HS-5 (cell line): ENCODE data around the gene UBE2J1.
"Not testable (repeated sequence)": the region's sequence is repeated elsewhere in the genome, so short reads cannot be mapped to it uniquely, and the experiment has no call there.

Experiments used
- DNase-seq: peaks from one replicate; pipeline ENCODE4 v3.0.0-alpha.2; 2012; ENCODE audit warnings: low read depth

The UBE2J1 gene

DNA sequence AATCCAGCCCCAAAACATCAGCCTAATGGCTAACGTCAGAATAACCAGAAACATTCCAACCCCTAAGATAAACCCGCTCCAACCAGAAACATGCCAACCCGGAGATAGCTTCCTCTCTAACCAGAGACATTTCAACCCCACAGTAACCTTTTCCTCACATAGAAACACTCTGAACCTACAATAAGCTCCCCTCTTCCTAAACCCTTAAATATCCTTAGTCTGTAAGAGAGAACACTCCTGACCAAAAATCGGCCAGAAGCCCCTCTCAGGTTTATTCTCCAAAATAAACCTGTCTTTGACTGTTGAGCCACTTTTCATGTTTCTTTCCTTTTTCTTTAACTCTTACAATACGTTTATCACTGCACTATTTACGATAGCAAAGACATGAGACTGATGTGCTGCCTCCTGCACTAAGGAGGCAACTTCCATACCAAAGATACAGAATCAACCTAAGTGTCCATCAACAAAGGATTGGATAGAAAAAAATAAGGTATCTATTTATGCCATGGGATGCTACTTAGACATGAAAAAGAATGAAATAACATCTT is 32.4 kb downstream of the UBE2J1 start:
- no peak for DNase-seq

DNA sequence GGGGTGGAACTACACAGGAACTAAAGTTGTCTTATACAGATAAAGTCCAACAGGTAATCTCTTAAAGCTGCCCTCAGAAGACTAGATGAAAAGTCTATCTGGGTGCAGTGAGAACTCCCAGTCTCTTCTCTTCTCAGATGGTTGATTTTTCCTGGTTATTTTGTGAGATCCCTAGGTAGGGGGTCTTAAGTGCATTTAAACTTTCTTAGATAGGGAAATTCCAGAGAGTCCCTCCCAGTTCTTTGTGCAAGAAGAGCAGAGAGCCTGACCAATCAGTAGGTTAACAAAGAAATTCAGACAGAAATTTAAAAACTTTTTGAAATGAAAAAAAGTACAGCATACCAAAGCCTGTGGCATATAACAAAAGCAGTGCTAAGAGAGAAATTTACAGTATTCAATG is 35.5 kb downstream of the UBE2J1 start:
- no peak for DNase-seq

DNA sequence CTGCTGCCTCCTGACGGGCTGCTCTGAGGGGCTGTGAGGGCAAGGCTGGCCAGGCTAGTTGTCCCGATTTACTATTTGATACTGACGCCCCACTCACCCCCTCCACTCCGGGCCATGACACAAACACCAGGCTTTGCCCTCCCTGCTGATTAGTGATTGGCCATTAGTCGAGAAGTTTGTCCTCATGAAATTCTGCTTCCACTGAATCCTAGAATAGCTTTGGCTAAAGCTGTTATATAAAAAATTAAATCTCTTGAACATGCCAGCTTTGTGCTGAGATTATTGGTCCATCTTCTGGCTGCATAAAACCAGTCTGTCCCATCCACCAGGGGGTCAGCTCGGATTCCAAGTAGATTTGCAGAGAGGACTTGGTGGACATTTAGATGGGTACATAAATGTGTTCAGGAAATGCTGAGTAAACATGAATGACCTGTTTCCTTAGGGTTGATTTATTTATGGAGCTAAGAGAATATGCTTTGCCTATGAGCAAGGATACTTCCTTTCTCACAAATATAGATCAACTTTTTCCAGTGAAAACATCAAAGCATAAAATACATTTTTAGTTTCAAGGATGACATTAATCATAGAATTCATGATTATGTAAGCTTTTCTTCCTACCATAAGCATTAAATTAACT is 37.2 kb downstream of the UBE2J1 start, which contains the start of gene GABRR2:
Gene GABRR2, minus strand, starts transcription at position 51 of the 637 bp plus-strand sequence. CDS start 134 bp downstream, outside the sequence.
- no peak for DNase-seq

DNA sequence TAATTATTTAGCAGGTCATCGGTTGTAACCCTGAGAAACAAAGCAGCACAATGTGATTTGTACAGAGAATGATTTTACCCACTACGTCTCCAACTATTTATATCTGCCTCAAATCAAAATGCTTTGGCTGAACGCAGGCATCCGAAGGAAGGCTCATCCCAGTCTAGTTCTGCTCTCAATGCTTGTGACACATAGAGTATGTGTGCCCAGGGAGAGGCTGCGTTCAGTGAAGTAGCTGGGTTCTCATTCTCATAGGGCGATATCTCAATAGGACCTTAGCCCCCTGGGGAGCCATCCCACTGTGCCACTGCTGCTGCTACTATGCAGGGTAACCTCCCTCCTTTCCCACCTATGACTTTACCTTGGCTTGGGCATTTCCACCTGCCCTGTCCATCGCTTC is 37.8 kb downstream of the UBE2J1 start:
- no peak for DNase-seq

DNA sequence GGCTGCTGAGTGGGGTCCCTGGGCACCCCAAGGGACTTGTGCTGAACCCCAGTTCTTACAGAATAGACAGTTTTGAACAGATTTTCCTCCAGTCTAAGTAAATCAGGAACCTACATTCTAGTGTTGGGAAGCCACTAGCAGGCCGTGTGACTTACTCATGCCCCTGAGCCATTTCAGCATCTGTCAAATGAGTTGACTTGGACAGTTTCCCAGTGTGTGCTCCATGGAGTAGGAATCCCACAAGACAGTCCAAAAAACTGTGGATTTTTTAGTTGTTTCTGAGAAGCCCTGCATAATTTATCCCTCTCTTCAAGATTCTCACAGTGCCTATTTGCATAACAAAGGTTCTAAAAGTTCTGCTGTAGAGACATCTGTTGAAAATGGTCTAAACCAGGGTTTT is 39.5 kb downstream of the UBE2J1 start:
- DNase-seq, result peak; percentile 69

DNA sequence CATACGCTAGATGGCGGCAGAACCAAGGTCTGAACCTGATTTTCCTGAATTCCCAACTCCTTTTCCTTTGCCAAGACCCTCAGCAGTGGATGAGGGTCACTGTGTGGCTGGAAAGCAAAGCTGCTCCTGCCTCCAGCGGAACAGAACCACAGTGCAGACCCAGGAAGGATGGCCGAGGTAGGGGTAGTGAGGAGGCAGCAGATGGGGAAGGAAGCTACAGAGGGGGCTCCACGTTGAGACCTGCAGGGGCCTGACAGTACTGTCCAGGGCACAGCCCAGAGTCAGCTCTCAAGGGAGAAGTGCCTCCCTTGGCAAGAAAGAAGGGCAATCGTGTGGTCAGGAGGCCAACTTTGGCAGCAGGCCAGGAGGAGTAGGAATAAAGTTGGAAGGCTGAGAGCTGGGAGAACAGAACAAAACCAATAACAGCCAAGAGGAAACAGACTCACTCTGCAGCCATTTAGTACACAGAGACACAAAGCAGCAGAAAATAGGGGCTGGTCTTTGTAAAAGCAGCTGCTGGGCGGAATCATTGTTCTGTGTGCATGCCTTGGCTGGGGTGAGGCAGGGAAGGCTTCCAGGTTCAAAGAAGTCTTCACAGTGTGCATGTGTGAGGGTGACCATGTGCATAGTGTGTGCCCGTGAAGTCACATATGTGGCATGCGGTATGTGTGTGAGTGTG is 40.5 kb downstream of the UBE2J1 start:
- no peak for DNase-seq

DNA sequence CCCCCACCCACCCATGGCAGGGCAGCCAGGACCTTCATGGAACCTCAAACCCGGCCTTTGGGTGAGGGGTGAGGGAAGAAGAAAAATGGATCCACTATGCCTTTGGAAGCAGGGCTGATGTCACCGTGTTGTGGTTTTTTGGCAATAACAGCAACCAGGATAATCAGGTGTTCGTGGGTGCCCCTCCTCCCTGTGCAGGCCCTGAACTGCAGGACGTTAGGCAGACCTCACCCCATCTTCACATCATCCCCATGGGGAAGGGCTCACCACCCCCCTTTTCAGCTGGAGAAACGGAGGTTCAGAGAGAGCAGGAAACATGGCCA is 41.0 kb downstream of the UBE2J1 start:
- no peak for DNase-seq

DNA sequence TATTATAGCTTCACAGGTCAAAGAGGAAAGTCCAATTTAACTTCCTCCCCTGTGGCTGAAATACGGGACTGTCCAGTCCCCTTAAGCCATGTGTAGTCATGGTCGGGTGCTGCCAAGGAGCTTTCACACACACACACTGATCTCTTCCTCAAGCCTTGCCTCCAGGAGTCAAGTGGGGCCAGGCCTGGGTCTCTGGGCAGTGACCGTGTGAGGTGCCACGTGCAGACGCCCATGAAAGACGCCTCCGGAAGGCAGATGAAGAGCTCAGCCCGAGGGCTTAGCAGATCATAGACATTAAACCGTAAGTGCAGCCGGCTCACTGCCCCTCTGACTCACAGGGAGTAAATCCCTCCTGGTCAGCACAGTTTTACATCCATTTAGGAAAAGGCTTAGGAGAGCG is 41.6 kb downstream of the UBE2J1 start:
- no peak for DNase-seq

DNA sequence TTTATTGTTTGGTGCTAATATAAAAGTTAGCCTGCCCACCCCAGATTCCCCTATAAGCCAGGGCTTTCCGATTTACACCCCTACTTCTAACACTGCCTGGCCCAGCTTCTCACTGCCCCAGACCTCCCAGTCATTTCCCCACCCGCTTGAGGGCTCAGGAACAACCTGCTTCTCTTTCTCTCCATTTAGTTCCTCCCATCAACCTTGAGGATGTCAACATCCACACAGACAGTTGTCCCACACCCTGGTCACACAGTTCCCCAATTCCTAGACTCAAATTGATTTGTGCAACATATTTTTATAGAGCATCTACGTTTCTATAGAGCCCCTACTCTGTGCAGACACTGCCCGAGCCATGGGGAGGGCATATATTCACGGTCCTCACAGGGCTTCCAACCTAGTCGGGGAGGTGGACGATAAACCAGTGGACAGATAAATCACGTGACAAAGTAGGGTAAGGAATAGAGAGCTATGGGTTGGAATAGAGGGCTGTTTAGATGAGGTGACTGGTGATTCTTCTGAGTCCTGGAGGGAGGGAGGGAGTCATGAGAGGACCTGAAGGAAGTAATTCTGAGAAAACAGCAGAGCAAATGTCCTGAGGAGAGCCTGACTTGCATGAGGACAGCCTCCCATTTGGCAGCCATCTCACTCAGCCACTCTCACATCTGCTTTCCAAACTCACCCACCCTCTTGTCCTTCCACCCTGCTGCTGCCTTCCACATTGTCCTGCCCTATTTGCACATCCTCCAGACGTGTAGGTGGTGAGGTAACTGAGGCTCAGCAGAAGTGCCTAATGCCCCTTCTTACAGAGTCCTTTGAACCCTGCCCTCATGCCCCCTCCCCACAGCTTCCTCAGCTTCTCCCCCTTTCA is 43.8 kb downstream of the UBE2J1 start:
- DNase-seq, result no peak

DNA sequence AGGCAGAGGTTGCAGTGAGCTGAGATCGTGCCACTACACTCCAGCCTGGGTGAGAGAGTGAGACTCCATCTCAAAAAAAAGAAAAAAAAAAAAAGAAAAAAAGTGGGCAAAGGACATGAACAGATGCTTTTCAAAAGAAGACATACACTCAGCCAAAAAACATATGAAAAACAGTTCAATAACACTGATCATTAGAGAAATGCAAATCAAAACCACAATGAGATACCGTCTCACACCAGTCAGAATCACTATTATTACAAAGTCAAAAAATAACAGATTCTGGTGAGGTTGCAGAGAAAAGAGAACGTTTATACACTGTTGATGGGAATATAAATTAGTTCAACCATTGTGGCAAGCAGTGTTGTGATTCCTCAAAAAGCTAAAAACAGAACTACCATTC is 48.0 kb downstream of the UBE2J1 start:
- not testable (repeated sequence) for DNase-seq

DNA sequence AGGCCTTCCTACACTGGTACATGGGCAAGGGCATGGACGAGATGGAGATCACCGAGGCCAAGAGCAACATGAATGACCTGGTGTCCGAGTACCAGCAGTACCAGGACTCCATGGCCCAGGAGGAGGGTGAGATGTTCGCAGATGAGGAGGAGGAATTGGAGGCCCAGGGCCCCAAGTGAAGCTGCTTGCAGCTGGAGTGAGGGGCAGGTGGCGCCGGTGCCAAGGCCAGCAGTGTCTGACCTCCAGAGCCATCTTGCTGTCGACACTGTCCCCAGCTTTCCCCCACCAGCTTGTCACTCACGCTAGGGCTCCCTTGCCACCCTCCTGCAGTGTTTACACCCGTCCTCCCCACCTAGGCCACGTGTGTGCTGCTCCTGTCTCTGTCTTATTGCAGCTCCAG is 49.6 kb downstream of the UBE2J1 start:
- DNase-seq, result no peak

DNA sequence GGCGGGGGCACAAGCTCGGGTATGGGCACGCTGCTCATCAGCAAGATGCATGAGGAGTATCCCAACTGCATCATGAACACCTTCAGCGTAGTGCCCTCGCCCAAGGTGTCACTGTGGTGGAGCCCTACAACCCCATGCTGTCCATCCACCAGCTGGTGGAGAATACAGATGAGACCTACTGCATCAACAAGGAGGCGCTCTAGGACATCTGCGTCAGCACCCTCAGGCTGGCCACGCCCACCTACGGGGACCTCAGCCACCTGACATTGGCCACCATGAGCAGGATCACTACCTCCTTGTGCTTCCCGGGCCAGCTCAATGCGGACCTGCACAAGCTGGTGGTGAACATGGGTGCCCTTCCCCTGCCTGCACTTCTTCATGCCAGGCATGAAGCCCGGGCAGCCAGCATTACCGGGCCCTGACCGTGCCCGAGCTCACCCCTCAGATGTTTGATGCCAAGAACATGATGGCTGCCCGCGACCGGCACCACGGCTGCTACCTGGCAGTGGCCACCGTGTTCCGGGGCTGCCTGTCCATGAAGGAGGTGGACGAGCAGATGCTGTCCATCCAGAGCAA is 50.2 kb downstream of the UBE2J1 start:
- no peak for DNase-seq

DNA sequence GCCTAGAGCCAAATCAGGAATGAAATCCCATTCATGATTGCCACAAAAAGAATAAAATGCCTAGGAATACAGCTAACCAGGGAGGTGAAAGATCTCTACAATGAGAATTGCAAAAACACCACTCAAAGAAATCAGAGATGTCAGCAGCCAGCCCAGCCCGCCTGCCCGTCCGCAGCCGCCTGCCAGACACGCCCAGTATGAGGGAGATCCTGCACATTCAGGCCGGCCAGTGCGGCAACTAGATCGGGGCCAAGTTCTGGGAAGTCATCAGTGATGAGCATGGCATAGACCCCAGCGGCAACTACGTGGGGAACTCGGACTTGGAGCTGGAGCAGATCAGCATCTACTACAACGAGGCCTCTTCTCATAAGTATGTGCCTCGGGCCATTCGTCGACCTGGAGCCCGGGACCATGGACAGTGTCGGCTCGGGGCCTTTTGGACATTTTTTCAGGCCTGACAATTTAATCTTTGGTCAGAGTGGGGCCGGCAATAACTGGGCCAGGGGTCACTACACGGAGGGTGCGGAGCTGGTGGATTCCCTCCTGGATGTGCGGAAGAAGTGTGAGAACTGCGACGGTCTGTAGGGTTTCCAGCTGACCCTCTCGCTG is 50.8 kb downstream of the UBE2J1 start:
- no peak for DNase-seq

DNA sequence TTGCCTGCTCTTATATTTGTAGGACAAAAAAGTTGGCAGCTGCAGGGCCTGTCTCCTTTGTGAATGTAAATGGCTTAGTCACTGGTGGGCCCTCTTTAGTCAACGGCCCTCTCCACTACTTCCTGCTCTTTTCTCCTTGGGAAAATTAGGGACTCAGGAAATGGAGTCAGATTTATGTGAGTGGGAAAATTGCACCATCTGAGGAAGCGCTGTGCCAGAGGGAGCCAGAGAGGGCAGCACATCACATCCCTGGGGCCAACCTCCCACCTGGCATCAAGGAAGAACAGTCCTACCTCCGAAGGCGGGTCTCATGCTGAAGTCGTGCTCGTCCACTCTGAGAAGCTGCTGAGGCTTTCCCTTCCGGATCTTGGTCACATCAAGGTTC is 53.1 kb downstream of the UBE2J1 start:
- DNase-seq, result no peak

DNA sequence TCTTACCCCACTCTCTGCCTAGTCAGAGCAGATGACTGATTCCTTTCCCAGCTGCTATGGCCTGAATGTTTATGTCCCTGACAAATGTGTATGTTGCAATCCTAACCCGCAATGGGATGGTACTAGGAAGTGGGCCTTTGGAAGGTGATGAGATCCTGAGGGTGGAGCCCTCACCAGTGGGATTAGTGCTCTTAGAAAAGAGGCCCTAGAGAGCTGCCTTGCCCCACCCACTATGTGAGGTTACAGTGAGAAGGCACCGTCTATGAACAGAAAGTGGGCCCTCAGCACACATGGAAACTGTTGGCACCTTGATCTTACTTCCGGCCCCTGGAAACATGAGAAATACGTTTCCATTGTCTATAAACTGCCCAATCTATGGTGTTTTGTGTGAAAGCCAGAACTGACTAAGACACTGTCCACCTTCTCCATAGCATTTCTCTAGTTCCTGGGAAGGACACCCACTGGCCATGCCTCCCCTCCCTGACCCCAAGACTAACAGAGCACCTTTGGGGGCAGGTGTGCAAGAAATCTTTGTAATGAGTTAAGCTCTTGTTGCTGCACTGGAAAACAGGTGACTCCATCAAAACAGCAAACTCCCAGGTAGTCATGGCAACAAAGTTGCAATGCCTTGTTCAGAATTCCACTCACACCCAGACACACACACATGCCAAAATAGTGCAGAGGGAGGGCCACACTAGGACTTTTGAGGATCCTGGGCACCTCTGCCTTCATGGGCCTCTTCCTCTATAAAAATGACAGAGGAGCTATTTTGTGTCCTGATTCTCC is 53.6 kb downstream of the UBE2J1 start:
- DNase-seq, result peak; percentile 70

DNA sequence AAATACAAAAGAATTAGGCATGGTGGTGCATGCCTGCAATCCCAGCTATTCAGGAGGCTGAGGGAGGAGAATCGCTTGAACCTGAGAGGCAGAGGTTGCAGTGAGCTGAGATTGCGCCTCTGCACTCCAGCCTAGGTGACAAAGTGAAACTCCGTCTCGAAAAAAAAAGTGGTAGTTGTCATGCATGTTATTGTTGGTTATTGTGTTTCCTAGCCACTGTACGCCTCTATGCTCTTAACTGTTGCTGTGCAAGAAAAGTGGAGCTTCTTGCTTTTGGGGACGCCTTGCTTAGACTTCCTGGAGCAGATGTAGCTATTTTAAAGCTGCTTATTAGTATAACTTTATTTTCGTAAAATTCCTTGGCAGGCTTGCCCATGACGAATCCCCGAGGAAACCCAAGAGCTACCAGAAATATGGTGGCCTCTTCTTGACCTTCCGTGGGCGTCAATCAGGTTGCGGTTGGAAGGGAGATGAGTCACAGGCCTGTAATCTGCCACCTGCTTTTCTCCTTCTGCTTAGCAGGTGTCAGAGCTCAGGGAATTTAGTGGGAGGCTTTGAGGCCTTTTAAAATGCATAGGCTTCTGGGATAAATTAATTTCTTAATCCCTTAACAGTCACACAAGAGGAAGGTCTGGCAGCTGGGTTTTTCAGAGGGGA is 54.7 kb downstream of the UBE2J1 start:
- DNase-seq, result peak; percentile 96

DNA sequence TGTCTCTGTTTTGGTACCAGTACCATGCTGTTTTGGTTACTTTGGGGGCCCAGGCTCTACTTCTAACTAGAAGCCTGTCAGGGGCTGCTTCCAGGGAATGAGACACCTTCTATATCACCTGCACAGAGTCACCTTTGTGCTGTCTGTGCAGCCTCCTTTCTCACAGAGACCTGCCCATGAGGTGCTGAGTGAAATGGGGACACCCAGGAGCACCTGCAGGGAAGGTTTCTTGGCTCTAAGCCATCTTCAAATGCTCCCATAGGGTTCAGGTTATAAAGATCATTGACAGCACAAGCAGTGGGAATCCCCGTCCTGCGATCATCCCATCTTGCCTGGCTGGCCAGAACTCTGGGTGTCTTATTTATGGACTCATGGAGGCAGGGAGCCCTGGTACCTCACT is 56.5 kb downstream of the UBE2J1 start:
- no peak for DNase-seq

DNA sequence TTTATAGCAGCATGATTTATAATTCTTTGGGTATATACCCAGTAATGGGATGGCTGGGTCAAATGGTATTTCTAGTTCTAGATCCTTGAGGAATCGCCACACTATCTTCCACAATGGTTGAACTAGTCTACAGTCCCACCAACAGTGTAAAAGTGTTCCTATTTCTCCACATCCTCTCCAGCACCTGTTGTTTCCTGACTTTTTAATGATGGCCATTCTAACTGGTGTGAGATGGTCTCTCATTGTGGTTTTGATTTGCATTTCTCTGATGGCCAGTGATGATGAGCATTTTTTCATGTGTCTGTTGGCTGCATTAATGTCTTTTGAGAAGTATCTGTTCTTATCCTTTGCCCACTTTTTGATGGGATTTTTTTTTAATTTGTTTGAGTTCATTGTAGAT is 57.4 kb downstream of the UBE2J1 start:
- DNase-seq, result not testable (repeated sequence)

DNA sequence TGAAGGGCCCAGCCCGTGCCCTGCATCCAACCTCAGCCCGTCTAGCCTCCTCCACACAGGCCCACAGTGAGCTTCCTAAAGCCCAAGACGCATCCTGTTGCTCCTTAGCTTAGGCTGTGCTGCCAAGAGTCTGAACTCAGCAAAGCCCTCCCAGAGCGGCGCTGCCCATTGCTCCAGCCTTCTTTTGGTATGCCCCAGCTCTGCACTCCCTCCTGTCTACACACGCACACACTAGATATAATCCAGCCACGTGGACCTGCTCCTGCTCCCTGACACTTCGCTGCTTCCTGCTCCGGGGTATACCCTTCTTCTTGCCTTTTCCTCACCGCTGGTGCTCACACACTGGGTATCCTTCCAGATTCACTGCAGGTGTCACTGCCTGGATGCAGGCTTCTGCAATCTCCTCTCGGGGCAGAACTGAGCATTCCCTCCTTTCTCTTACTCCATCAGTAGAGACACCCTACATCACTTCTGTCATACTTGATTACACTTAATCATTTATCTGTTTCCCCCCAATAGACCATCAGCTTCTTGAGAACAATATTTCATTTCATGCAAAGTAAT is 61.2 kb downstream of the UBE2J1 start:
- no peak for DNase-seq

DNA sequence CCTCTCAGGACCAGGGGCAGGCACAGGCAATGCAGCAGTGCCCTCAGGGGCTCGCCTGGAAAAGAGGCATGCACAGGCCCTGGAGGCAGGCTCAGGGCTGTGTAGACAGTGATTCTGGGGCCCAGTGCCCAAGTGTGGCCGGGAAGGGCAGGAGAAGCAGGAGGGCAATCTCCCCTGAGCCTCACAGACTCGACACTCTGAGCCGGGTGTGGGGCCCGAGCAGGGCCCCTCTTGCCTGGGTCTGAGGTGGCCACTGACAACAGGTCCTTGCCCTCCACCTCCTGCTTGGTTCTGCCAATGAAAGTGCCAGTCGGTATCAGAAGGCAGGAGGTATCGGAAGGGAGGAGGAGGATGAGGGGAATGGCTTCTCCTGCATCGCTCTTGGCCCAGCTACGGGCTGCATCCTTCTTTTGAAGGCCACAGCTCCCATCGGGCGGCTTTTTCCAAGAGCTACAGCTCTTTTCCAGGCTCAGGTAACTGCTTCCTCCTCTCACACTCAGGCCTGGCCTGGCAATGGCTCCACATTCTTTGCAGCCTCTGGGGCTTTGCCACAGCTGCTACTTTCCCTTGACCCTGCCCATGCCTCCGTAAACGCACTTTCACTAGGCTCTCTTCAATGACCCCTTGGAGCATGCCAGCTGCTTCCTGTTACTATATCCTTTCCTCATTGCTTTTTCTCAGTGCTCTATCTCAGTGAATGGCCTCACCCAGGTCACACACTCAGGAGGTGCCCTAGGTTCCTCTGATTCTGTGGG is 61.9 kb downstream of the UBE2J1 start:
- DNase-seq, result no peak
